ENCODE results near the gene RNF223.
A peak's percentile ranks its signal among the peaks of the same experiment; 100 is the strongest.
"Not testable (repeated sequence)": the region's sequence is repeated elsewhere in the genome, so short reads cannot be mapped to it uniquely, and the experiment has no call there.

Gene RNF223

DNA sequence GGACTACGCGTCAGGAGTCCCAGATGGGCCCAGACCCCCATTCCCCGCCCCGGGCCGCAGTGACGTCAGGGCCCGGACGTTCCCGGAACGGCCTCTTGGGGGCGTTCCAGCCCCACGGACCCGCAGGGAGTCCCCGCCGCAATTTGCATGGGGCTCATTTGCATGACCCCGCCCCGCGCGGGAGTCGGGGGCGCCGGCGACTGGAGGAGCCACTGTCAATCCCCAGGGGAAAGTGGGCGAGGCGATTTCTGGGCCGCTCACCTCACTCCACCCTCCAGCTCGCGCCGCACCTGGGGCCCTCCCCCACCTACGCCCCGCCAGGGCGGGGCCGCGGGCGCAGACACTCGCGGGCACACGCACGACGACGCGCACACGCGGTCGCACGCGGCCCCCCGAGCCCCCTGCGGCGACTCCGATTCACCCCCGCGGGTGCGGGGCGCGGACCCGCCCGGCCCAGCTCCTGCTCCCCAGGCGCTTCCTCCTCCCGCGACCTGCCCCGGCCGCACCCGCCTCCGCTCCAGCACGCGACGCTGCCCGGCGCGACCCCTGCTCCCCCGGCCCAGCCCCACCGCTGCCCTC lies 41.0 kb downstream of the RNF223 start:
- DNase-seq (ENCODE audit: insufficient read length, low spot score) = peak; percentile 100
- peak; percentile 96 for FAIRE-seq

DNA sequence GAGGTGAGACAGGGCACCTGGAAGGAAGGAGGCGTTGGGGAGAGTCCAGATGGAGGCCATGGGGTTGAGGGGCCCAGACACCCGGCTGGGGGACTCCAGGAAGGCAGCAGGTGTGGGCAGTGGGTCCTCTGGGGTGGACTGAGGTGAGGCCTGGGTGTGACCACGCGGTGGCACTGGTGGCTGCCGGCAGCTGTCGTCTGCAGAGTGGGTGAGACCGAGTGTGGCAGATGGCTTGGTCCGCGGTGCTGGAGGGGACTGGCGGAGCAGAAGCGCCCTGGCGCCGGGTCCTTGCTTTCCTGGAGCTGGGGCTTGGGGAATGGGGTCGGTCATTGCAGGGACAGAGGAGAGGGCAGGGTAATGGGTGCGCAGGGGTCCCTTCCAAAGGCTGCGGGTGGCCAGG lies 41.7 kb downstream of the RNF223 start:
- DNase-seq (ENCODE audit: insufficient read length, low spot score) = no peak
- no peak for FAIRE-seq

DNA sequence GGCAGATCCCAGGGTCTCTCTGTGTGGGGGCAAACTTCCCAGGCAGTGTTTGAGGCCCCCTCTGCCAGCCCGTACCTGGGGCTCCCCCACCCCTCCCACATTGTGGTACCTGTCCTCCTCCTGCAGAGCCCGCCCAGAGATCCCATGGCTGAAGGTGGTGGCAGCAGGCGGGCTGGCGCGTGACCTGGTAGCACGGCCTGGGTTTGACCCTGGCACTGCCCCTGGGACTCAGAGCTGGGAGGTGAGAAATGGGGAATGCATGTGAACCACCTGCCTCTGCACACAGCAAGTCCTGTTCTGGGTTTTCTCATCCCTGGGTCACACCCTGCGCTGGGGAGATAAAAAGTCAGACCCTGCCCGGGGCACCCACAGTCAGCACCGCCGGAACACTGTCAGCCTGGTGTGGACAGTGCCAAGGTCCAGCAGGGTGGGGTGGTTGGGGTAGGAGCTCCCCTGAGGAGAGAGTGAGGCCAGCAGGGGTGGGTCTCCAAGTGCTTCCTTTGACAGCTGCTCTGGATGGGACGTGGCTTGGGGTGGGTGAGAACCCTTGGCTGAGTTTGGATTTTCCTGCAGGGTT lies 42.4 kb downstream of the RNF223 start:
- DNase-seq (ENCODE audit: insufficient read length, low spot score) (no peak), FAIRE-seq (no peak)

DNA sequence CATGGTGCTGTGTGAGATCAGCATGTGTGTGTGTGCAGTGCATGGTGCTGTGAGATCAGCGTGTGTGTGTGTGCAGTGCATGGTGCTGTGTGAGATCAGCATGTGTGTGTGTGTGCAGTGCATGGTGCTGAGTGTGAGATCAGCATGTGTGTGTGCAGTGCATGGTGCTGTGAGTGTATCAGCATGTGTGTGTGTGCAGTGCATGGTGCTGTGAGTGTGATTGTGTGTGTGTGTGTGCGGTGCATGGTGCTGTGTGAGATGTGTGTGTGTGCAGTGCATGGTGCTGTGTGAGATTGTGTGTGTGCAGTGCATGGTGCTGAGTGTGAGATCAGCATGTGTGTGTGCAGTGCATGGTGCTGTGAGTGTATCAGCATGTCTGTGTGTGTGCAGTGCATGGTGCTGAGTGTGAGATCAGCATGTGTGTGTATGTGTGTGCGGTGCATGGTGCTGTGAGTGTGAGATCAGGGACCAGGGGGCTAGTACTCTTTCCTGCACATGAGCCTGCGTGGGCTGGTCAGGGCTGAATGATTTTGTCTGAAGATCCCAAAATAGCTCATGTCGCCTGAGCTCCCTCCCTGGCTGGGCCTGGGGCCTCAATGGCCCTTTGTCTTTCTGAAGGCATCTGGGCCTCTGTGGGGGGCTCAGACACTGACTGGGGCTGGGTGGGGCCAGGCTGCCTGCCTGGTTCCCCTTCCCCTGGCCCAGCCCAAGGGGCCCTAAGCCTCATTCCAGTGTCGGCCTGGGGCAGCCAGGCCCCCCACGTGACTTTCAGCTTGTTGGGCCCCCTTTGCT lies 43.0 kb downstream of the RNF223 start:
- peak; percentile 40 for FAIRE-seq
- not testable (repeated sequence) for DNase-seq (ENCODE audit: insufficient read length, low spot score)

DNA sequence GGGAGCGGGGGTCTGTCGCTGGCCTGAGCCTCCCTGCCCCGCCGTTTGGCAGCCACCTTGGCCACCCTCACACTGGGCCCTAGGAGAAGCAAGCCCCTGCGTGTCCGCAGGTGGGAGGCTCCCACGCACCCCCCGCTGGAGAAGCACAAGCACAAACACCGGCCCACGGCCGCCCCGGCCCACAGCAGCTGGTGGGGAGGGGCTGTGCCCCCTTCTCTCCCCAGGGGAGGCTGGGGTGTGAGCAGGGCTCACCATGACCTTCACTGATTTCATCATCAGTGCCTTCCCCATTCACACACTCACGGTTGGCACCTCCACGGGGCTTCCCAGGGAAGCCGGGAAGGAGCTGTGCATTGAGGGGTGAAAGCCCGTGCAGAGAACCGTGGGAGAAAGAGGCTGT lies 46.3 kb downstream of the RNF223 start:
- no peak for FAIRE-seq

DNA sequence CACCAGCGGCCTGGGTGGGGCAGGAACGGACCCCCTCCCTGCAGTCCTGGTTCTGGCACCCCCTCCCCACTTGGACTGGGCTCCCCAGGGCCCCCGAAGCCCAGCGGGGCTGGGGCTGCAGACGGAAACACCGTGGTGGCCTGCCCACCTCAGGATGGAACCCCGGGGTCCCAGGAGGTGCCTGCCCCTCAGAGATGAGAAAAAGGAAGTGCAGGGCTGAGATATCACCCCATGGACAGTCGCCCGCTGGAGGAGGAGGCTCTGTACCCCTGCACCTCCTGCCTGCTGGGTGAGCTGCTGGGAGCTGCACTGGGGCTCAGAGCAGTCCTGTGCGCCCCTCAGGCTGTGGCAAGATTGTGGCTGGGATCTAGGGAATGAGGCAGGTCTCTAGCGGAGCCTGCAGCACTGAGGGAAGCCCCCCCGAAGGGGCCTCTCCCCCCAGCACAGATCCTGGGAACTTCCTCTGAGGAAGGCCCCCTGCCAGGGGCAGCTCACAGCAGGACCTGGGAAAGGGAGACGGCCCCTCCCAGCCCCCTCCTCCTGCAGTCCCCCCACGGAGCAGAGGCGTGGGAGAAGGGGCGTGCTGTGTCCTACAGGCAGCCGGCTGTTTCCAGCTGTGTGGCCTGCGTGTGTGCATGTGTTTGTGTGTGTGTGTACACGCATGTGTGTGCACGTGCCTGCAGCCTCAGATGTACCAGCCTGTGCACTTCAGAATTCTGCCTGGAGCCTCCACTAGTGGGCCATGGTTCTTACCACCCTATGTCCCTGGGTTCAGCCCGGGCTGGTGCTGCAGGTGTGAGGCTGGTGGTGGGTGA lies 47.3 kb downstream of the RNF223 start:
- no peak for DNase-seq (ENCODE audit: insufficient read length, low spot score)
- FAIRE-seq = no peak

More for the DNA sequence above, 46.3 kb downstream of the RNF223 start:
- DNase-seq (ENCODE audit: insufficient read length, low spot score) = no peak

DNA sequence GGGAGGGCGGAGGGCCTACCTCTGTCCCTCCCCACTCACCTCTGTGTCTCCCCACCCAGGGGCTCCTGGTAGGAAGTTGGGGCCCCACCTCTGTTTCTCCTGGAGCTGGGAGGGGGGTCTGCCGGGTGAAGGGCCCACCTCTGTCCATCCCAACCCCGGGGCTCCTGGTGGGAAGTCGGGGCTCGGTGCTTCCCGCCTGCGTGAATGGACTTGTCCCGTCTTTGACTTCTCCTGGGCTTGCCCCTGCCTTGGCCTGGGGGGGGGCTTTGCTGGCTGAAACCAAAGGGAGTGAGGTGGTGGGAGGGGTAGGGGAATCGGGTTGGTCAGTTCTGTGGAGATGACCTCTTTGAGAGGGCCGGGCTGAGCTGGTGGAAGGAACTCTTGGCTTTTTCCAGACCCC lies 48.4 kb downstream of the RNF223 start:
- no peak for FAIRE-seq

DNA sequence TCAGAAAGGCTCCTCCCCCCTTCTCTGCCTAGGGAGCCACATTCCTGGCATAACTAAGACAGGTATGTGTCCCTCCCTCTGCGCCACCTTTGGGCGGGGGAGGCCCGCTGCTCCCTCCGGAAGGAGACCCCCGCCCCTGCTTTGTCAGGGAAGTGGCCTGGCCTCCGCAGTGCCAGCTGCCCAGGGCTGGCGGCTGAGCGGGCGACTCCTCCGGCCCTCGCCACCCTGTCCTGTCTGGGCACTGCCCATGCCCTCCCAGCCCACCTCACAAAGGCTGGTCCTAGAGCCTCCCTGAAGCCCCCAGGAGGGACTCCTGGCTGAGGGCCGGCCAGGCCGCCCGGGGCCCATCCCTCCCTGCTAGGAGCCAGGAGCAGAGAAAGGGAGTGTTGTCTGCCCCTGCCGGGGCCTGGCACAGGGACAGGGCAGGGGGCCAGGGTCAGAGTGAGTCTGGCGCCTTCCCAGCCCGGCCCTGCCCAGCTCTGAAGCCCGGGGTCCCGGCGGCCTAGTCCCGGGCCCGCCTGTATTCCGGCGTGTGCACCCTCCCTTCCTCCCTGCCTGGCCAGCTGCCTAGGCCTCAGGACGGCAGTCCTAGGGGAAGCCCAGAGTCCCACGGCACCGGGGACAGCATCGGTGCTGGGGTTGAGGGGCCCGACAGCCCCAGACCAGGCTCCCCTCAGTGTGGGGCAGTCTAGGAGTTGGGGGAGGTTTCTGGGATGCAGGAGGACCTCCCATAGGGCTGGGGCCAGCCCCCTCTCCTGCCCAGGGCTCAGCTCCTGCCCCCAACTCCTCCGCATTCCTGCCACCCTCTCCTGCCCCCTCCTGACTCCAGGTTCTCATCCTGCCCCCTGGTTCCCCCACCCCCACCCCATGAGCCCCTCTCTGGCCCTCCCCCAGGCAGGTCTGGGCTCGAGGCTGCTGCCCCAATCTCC lies 49.1 kb downstream of the RNF223 start:
- FAIRE-seq (no peak), DNase-seq (ENCODE audit: insufficient read length, low spot score) (no peak)

More for the DNA sequence above, 48.4 kb downstream of the RNF223 start:
- DNase-seq (ENCODE audit: insufficient read length, low spot score) = no peak

DNA sequence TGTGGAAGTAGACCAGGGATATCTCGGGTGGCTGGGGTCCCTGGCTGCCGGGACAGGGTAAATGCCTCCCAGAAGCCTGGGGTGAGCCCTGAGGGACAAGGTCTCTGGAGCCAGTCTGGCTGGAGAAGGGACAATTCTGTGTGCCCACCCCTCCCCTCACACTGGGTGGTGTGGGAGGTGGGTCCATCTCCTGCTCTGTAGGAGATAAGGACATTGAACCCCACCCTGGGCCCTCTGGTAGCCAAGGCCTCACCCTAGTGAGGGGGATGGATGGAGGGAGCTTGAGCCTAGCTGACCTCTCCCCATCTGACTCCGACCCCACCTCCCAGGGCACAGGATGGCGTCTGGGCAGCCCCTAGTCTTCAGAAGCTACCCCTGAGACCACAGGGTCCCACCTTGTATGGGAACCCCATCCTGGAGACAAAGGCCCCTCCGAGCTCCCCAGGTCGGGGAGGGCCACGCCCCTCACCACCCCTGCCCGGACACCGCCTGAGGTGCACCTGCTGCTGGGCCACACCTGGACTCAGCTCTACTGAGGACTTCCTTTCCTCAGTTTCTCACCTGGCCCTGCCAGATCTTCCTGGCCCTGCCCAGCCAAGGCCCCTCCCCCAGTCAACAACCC lies 49.8 kb downstream of the RNF223 start:
- FAIRE-seq (no peak), DNase-seq (ENCODE audit: insufficient read length, low spot score) (no peak)

DNA sequence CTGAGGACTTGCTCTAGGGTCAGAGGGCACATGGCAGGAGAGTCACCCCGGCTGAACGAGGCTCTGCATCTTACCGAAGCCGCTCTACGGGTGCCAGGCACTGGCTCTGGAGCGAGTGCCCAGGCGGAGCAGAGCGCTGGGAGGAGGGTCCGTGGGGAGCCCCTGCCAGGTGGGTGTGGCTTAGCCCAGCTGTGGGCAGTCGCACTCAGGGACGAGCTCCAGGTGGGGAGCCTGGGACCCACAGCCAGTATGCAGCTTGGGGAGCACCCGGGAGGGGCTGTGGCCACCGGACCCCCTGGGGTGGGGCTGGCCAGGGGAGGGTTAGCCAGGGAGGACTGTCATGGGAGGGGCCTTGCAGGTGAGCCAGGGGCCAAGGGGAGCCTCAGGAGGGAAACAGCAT lies 50.4 kb downstream of the RNF223 start:
- FAIRE-seq = no peak
- no peak for DNase-seq (ENCODE audit: insufficient read length, low spot score)

DNA sequence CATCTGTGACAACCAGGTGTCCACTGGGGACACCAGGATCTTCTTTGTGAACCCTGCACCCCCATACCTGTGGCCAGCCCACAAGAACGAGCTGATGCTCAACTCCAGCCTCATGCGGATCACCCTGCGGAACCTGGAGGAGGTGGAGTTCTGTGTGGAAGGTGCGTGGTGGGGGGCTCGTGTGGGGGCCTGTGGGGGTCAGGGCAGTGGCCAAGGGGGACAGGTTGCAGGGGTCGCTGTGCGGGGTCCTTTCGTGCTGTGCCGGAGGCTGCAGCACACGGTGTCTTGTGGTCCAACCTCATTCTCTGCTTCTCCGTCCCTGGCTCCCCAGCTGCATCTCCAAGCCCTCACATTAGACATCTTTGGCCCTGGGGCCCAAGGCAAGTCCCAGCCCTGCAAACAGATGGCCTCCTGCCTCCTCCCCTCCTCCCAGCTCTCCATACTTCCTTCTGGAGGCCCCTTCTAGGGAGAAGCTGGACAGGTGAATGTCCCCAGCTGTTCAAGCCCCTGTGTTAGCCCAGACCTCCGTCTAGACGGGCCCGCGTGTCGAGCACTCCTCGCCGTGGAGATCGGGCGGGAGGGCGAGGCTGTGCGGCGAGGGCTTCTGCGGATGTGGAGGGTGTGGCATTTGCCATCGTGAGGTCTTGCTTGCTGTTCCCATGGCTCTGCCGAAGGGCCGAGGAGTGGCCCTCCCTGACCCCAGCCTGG lies 51.6 kb downstream of the RNF223 start:
- no peak for FAIRE-seq
- DNase-seq (ENCODE audit: insufficient read length, low spot score) = no peak

DNA sequence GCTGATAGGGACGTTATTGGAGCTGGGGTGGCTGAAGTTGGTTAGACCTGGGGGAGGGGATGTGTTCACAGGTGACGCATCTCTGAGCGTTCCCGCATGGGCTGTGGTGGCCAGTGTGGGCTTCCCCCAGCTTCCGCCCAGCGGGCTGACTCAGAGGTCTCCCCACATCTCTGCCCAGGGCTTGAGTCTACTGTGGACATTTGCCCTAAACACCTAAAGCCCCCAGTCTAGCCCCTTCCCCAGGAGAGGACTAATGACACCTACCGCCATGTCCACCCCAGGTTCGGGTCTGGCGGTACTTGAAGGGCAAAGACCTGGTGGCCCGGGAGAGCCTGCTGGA lies 52.2 kb downstream of the RNF223 start:
- no peak for DNase-seq (ENCODE audit: insufficient read length, low spot score)
- no peak for FAIRE-seq

DNA sequence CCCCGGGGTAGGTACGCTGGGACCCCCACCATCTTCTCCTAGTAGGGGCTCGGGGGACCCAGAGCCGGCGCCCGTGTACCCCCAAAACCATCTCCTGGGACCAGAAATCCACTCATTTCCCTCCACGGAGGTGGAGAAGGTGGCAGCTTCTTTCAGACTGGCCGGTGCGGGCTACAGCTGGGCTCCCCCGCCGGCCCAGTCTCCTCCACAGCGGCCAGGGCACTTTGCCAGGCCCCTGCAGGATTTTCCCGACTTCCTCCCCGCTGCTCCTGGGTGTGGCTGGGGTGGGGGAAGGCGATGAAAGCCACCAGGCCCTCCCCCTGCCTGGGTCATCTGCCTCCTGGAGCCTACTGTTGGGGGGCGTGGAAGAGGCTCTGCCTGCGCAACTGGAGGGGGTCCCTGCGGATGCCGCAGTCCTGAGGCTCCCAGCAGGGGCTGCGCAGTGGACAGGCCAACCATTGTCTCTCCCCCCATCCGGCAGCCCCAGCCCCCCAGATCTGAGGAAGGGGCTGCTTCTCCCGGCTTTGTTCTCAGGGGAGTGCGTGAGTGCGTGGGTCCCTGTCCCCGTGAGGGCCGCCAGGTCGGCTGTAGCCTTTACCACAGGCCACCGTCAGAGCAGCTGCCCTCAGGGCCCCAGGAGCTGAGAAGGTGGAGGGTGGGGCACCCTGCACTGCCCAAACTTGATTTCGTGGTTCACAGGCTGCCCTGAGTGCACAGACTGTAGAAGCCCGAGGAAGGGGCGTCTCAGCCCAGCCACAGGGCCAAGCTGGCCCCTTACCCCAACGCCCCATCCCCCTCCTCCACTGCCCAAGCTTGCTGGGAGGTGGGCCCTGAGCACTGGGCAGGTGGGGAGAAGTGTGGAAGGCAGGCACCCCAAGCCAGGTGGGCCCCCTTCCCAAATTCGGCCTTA lies 52.8 kb downstream of the RNF223 start:
- DNase-seq (ENCODE audit: insufficient read length, low spot score) (no peak), FAIRE-seq (no peak)
